Measurements from ENCODE around the gene PCSK6. TPM values are rescaled to one million over a fixed set of nuclear protein-coding genes. Genes with fewer than 3 reads are reported as not detected.

PCSK6 gene
- total RNA-seq, 1 donor from 2014 or later: 16.6 TPM

GRCh38 chr15:101283931-101284330 is 205.6 kb downstream of the PCSK6 start:
- no peak overlapping the region for H3K27ac ChIP-seq
- H3K27me3 ChIP-seq: no peaks in the 10 kb centered on the region
- H3K4me1 ChIP-seq: no peaks in the 10 kb centered on the region
- peaks cover 87% of the 10 kb centered on the region for H3K36me3 ChIP-seq
- intact Hi-C loops (cut with DNase I): no loop called here
- H3K9me3 ChIP-seq: no peaks in the 10 kb centered on the region
- no peak for ATAC-seq
- H3K4me3 ChIP-seq: no peak overlapping the region
- TF ChIP-seq CTCF (IDR thresholded peaks at IDR 0.05): no peak
- no peak for DNase-seq

- no peaks in the 10 kb centered on the region for H3K27me3 ChIP-seq
- intact Hi-C loops (cut with DNase I): no loop called here
- no peak for TF ChIP-seq CTCF (IDR thresholded peaks at IDR 0.05)
- no peaks in the 10 kb centered on the region for H3K9me3 ChIP-seq
- H3K4me1 ChIP-seq: peaks cover 20% of the 10 kb centered on the region
- no peak for DNase-seq
- ATAC-seq: no peak
- H3K27ac ChIP-seq: no peak overlapping the region
- peaks cover 67% of the 10 kb centered on the region for H3K36me3 ChIP-seq
- H3K4me3 ChIP-seq: no peak overlapping the region
Measured at GRCh38 chr15:101280007-101280406, 209.5 kb downstream of the PCSK6 start.

GRCh38 chr15:101277943-101278564 is 211.5 kb downstream of the PCSK6 start:
- no peak for DNase-seq
- Histone ChIP-seq H3K9me3 (no peaks in the 10 kb centered on the region), H3K4me3 (peak overlapping the region; percentile 87), H3K27me3 (no peaks in the 10 kb centered on the region), H3K4me1 (peaks cover 20% of the 10 kb centered on the region), H3K27ac (peak overlapping the region; percentile 69), H3K36me3 (peaks cover 69% of the 10 kb centered on the region)
- ATAC-seq: no peak
- TF ChIP-seq CTCF (IDR thresholded peaks at IDR 0.05): no peak
- intact Hi-C loops (cut with DNase I): no loop called here

- Histone ChIP-seq H3K27ac (peak within 1 kb of the TSS; percentile 94), H3K4me1 (peaks cover 20% of the 10 kb centered on the region), H3K9me3 (no peaks in the 10 kb centered on the region), H3K4me3 (peak within 1 kb of the TSS; percentile 87), H3K36me3 (peaks cover 69% of the 10 kb centered on the region), H3K27me3 (no peaks in the 10 kb centered on the region)
- no peak for TF ChIP-seq CTCF (IDR thresholded peaks at IDR 0.05)
- DNase-seq: peak; percentile 96
- ATAC-seq: peak; percentile 99
- intact Hi-C loops (cut with DNase I): no loop called here
Measured at GRCh38 chr15:101277038-101277822, 212.3 kb downstream of the PCSK6 start, which contains the start of gene SELENOS. TSS of gene SELENOS (minus strand) at chr15:101277485. CDS start at chr15:101277417, 68 bp downstream.

GRCh38 chr15:101276501-101277037 is 212.9 kb downstream of the PCSK6 start:
- TF ChIP-seq CTCF (IDR thresholded peaks at IDR 0.05): peak; percentile 20
- no peak for DNase-seq
- Histone ChIP-seq H3K36me3 (peaks cover 69% of the 10 kb centered on the region), H3K4me3 (peak overlapping the region; percentile 87), H3K27me3 (no peaks in the 10 kb centered on the region), H3K9me3 (no peaks in the 10 kb centered on the region), H3K27ac (peak overlapping the region; percentile 94), H3K4me1 (peaks cover 20% of the 10 kb centered on the region)
- ATAC-seq: no peak
- intact Hi-C loops (cut with DNase I): no loop called here
